ENCODE measurements around the gene MBD3.

The MBD3 gene

DNA sequence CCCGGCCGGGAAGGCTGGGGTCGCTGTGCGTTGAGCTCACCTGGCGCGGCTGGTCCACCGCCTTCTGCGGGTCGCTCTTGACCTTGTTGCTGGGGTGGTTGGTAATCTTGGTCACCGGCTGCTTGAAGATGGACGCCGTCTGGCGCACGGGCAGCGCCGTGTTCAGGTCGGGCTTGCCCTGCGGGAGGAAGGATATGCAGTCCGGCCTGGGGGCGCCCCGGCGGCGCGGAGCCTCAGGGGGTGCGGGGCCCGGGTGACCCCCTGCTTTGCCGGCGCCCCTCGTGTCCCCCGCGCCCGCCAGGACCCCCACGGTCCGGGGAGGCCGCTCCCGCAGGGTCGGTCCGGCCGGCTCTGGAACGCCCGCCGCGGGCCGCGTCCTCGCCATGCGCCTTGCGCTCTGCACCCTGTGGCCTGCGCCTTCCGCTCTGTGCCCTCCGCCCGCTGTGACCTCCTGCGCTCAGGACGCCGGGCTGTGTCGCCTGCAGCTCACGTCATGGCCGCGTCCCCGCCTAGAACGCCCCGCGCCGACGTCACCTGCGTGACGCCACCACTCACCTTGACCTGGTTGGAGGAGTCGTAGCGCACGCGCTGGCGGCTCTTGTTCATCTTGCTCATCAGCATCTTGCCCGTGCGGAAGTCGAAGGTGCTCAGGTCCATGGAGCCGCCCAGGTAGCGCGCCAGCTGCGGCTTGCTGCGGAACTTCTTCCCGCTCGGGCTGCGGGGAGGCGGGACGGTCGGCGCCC, 8.0 kb downstream of the MBD3 start:
- TF ChIP-seq ZFX (IDR thresholded peaks at IDR 0.05; ENCODE audit: borderline replicate concordance): no peak
- TF ChIP-seq, protein P1, sequence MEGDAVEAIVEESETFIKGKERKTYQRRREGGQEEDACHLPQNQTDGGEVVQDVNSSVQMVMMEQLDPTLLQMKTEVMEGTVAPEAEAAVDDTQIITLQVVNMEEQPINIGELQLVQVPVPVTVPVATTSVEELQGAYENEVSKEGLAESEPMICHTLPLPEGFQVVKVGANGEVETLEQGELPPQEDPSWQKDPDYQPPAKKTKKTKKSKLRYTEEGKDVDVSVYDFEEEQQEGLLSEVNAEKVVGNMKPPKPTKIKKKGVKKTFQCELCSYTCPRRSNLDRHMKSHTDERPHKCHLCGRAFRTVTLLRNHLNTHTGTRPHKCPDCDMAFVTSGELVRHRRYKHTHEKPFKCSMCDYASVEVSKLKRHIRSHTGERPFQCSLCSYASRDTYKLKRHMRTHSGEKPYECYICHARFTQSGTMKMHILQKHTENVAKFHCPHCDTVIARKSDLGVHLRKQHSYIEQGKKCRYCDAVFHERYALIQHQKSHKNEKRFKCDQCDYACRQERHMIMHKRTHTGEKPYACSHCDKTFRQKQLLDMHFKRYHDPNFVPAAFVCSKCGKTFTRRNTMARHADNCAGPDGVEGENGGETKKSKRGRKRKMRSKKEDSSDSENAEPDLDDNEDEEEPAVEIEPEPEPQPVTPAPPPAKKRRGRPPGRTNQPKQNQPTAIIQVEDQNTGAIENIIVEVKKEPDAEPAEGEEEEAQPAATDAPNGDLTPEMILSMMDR (IDR thresholded peaks at IDR 0.05): no peak
- no peak overlapping the region for H3K27ac ChIP-seq

DNA sequence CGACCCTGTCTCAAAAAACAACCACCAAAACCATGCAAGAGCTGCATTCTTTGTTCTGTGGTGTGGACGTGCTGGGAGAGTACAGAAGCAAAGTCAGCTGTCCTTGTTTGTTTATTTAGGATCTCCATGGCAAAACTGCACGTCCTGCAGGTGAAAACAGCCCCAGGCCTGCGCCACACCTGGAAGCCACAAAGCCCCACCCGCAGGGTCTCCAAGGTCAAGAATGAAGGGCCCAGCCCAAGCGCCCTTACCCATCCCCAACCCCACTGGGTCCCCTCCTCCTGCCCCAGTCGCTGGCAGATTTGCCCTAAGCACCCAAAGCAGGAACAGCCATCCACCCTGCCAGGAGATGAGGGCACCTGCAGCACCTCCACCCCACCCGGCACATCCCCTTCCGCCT, 10.5 kb downstream of the MBD3 start:
- peak overlapping the region; percentile 25; the same call in 1 of the 2 replicates for H3K27ac ChIP-seq
- no peak for TF ChIP-seq ZFX (IDR thresholded peaks at IDR 0.05; ENCODE audit: borderline replicate concordance)
- TF ChIP-seq, protein P1 (IDR thresholded peaks at IDR 0.05): no peak

DNA sequence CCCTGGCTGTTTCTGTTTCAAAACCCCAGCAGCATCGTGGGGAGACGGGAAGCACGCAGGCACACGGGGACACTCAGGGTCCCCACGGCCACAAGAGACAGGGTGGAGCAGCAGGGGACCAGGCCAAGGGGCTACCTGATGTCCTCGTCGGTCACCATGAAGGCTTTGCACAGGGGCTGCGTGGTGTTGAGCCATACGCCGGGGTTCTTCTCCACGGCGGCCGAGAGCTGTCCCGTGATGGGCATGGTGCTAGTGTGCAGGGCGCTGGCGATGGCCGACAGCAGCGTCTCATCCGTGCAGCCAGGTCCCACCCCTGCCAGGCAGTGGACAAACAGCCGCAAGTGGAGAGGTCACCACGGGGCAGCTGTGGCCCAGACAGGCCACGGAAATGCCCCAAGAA, 11.7 kb downstream of the MBD3 start:
- TF ChIP-seq ZFX (IDR thresholded peaks at IDR 0.05; ENCODE audit: borderline replicate concordance): no peak
- TF ChIP-seq, protein P1 (IDR thresholded peaks at IDR 0.05): no peak
- H3K27ac ChIP-seq: no peak overlapping the region

DNA sequence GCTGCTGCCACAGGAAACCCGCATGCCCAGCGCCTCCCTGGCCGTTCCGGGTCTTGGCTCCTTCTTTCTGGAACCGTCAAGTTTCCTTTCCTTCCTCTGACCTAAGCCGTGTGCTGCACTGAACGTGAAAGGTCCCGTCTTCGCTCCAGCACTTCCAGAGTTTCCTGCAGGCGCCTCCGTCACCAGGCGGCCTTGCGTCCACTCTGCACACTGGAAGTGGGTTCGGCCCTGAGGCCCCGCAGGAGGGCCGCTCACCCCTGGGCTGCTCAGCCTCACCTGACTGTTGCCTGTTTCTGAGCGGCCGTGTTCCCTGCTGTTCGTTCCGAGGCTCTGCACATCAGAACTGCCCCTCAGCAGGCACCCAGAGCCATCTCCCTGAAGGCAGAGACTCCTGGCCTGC, 12.3 kb downstream of the MBD3 start:
- H3K27ac ChIP-seq: no peak overlapping the region
- TF ChIP-seq, protein P1 (IDR thresholded peaks at IDR 0.05): no peak
- TF ChIP-seq ZFX (IDR thresholded peaks at IDR 0.05; ENCODE audit: borderline replicate concordance): no peak

DNA sequence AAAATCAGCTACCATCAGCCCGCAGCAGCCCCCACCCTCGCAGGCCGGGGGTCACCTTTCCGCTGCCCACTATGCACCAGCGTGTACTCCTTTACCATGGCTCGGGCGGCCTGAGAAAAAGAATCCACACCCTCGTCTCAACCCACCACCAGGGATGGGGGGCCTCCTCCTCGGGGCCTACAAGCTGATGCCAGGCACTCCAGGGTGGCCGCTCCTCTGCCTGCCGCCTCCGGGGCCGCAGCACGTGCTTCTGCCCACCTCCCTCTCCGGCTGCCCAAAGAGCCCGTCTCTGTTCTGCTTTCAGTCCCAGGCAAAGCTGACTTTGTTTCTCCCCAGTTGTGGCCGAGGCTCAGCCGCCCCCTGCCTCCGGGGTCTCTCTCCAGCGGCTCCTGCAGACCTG, 13.4 kb downstream of the MBD3 start:
- no peak for TF ChIP-seq ZFX (IDR thresholded peaks at IDR 0.05; ENCODE audit: borderline replicate concordance)
- TF ChIP-seq, protein P1 (IDR thresholded peaks at IDR 0.05): no peak
- no peak overlapping the region for H3K27ac ChIP-seq

DNA sequence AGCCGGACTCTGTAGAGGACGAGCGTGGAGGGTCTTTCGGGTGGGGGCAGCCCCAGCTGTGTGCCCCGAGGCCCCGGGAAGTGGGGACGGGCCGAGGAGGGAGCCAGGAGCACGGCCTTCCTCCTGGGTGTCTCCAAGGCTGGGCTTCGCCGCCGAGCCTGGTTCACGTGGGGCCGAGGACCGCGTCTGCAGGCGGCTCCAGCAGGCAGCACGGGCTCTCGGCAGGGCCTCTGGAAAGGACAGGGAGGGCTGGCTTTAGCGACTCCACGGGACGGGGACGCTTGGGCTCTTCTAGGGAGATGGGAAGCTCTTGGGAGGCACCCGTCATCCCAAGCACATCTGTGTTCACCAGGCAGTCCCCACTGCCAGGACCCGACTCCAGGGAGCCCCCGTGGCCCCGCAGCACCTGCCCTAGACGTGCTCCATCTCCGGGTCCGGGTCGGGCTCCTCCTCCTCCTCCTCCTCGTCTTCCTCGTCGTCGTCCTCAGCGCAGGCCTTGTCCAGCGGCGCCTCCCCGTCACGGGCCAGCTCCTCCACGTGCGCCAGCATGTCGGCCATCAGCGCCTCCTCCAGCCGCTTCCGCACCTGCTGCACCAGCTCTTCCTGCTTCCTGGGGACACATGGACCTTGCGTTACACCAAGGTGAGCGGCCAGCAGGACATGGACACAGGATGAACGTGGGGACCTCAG, 14.6 kb downstream of the MBD3 start:
- no peak for TF ChIP-seq ZFX (IDR thresholded peaks at IDR 0.05; ENCODE audit: borderline replicate concordance)
- H3K27ac ChIP-seq: no peak overlapping the region

DNA sequence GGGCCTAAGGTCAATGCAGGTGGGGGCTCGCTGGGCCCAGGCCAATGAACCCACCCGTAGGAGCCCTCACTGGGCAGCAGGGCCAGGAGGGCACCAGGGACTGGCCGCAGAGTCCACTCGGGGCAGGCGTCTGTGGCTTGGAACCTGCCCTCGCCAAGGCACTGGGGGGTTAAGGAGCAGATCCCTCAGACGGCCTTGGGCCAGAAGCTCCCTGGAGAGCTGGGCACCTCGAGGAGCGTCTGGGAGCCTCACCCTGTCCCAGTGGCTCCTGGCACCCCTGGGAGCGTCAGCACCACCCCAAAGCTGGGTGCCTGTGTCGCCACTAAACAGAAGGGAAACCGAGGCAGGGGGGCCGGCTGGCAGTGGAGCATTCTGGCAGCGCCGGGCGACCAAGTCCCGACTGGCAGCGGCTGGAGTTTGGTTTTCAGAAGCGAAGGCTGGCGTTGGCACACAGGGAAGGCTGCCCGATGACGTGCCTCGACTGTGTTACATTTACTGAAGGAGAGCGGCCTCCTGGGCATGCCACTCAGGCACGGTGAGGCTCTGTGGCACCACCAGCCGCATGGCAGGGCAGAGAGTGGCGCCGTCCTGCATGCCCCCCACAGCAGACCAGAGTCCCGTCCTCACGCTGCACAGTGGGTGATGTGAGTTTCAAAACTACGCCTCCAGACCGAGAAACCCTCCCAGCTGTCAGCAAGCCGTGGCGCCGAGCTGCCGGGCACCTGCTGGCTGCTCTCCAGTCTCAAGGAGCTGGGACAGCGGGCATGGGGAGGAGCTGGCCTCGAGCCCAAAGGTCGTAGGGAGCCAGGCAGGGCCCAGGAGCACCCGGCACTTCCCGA, 15.4 kb downstream of the MBD3 start:
- TF ChIP-seq ZFX (IDR thresholded peaks at IDR 0.05; ENCODE audit: borderline replicate concordance): no peak
- TF ChIP-seq, protein P1 (IDR thresholded peaks at IDR 0.05): no peak
- H3K27ac ChIP-seq: no peak overlapping the region
